ENCODE measurements around the gene CDK17. TPM values are rescaled to one million over a fixed set of nuclear protein-coding genes. Genes with fewer than 3 reads are reported as not detected.
A peak's percentile ranks its signal among the peaks of the same experiment; 100 is the strongest.

The CDK17 gene
- total and polyA plus RNA-seq, 8 donors = 32.1 to 67.9 (median 53.2) TPM

GRCh38 chr12:96247563-96247962 lies 152.7 kb downstream of the CDK17 start:
- DNase-seq (no peak), ATAC-seq (no peak)
- no peak for TF ChIP-seq CTCF (IDR thresholded peaks at IDR 0.05)
- no peak overlapping the region for H3K27ac ChIP-seq
- H3K27me3 ChIP-seq = no peaks in the 10 kb centered on the region
- H3K4me3 ChIP-seq = no peak overlapping the region
- H3K9me3 ChIP-seq = no peaks in the 10 kb centered on the region
- H3K36me3 ChIP-seq = peaks cover 0 to 78% of the 10 kb centered on the region in 2 donors
- intact Hi-C loops (cut with DNase I) = no loop called here
- H3K4me1 ChIP-seq = peaks cover 1 to 8% of the 10 kb centered on the region in 2 donors

GRCh38 chr12:96246926-96247505 lies 153.2 kb downstream of the CDK17 start:
- no peak for ATAC-seq
- TF ChIP-seq CTCF (IDR thresholded peaks at IDR 0.05) = no peak
- H3K9me3 ChIP-seq = no peaks in the 10 kb centered on the region
- no peak for DNase-seq
- H3K36me3 ChIP-seq = peaks cover 0 to 73% of the 10 kb centered on the region in 2 donors
- H3K27ac ChIP-seq = no peak overlapping the region
- H3K27me3 ChIP-seq = no peaks in the 10 kb centered on the region
- peaks cover 7 to 13% of the 10 kb centered on the region in 2 donors for H3K4me1 ChIP-seq
- no peak overlapping the region for H3K4me3 ChIP-seq
- intact Hi-C loops (cut with DNase I) = no loop called here

- no peak for ATAC-seq
- intact Hi-C loops (cut with DNase I) = no loop called here
- no peak overlapping the region for H3K27ac ChIP-seq
These were observed 155.4 kb downstream of the CDK17 start for GRCh38 chr12:96244826-96245225.

GRCh38 chr12:96242597-96242996 lies 157.6 kb downstream of the CDK17 start:
- H3K4me3 ChIP-seq = no peak overlapping the region
- no peak for TF ChIP-seq CTCF (IDR thresholded peaks at IDR 0.05)
- H3K4me1 ChIP-seq = peaks cover 29 to 53% of the 10 kb centered on the region in 2 donors
- ATAC-seq (peak; percentile 14), DNase-seq (peak in 1 of 4 donors; percentile 53)
- H3K27me3 ChIP-seq = no peaks in the 10 kb centered on the region
- intact Hi-C loops (cut with DNase I) = no loop called here
- H3K36me3 ChIP-seq = peaks cover 0 to 31% of the 10 kb centered on the region in 2 donors
- no peaks in the 10 kb centered on the region for H3K9me3 ChIP-seq
- H3K27ac ChIP-seq = peak overlapping the region; percentile 64 to 65

More at GRCh38 chr12:96244826-96245225, 155.4 kb downstream of the CDK17 start:
- Histone ChIP-seq H3K9me3 (no peaks in the 10 kb centered on the region), H3K27me3 (no peaks in the 10 kb centered on the region), H3K36me3 (peaks cover 0 to 52% of the 10 kb centered on the region in 2 donors), H3K4me3 (no peak overlapping the region), H3K4me1 (peaks cover 13 to 30% of the 10 kb centered on the region in 2 donors)
- no peak for TF ChIP-seq CTCF (IDR thresholded peaks at IDR 0.05)
- no peak for DNase-seq

- Histone ChIP-seq H3K27me3 (no peaks in the 10 kb centered on the region), H3K4me3 (no peak overlapping the region), H3K27ac (peak overlapping the region; percentile 64 to 65), H3K4me1 (peaks cover 36 to 60% of the 10 kb centered on the region in 2 donors), H3K9me3 (no peaks in the 10 kb centered on the region), H3K36me3 (peaks cover 0 to 24% of the 10 kb centered on the region in 2 donors)
- intact Hi-C loops (cut with DNase I) = no loop called here
- no peak for TF ChIP-seq CTCF (IDR thresholded peaks at IDR 0.05)
- ATAC-seq = peak; percentile 88
- DNase-seq = peak in 2 of 4 donors; percentile 41 to 76
These were observed 158.4 kb downstream of the CDK17 start for GRCh38 chr12:96241846-96242256.
